Raji (cell line): ENCODE results near the gene ZIC5.

Experiments
- POLR2A ChIP-seq: IDR thresholded peaks from 2 replicates; pipeline ENCODE4 v1.6.1; 2011; ENCODE audit warnings: low read depth, low read length, control low read depth; ENCODE audit not compliant: insufficient read depth

The ZIC5 gene

DNA sequence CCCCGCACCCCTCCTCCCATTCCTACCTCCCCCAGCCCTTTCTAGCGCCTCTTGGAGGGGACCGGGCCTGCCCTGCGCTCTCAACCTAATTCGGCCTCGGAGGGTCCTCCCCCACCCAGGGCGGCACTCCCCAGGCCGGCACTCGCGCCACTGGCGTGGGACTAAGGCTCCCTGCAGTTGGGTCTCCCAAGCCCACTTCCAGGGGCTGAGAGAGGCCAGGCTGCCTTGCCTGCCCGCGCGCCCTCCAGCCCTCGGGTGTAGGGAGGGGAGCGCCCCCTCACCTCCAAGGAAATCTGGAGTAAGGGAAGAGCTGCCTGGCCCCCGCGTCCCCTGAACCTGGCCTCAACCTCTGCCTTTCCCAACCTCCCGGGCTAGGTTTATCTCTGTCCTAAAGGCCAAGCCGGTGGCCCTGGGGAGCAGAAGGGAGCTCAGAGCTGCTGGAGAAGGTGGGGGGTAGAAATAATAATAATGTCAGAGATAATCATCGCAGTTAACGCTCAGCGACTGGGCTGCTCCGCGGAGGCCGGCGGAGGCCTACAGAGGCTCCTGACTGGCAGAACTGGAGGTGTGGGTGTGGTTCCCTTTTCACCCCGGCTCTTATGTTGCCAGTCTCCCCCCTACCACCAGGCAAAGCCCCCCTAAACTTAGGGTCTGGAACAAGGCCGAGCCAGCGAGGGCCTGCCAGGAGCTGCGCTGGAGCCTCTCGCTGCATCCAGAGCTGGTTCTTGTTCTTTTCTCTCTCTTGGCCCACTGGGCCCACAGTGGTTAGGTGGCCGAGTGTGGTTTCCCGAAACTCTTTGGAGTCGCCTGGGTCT, 19.7 kb upstream of the ZIC5 start:
- no peak for TF ChIP-seq POLR2A

DNA sequence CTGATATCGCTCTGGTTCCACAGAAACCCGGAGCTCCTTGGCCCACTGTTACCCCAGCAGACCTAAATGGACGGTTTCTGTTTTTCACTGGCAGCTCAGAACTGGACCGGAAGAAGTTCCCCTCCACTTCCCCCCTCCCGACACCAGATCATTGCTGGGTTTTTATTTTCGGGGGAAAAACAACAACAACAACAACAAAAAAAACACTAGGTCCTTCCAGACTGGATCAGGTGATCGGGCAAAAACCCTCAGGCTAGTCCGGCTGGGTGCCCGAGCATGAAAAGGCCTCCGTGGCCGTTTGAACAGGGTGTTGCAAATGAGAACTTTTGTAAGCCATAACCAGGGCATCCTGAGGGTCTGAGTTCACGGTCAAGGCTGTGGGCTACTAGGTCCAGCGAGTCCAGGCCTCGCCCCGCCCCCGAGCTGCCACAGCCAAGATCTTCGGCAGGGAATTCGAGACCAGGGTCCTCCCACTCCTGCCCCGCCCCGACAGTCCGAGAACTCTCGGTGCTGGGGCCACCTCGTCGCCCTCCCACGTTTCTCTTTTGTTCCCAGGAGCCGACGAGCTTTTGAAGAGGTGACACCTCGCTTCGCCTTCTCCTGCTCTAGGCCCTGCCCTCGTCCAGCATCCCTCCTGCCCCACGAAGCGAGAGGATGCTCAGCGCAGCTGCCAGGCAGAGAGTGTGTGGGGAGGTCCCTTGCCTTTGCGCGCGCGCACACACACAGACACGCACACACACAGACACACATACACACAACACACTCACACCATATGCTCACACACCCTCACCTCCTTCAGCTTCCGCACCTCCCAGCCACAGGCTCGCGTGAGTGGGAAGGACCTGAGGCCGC, 18.8 kb upstream of the ZIC5 start:
- no peak for TF ChIP-seq POLR2A

DNA sequence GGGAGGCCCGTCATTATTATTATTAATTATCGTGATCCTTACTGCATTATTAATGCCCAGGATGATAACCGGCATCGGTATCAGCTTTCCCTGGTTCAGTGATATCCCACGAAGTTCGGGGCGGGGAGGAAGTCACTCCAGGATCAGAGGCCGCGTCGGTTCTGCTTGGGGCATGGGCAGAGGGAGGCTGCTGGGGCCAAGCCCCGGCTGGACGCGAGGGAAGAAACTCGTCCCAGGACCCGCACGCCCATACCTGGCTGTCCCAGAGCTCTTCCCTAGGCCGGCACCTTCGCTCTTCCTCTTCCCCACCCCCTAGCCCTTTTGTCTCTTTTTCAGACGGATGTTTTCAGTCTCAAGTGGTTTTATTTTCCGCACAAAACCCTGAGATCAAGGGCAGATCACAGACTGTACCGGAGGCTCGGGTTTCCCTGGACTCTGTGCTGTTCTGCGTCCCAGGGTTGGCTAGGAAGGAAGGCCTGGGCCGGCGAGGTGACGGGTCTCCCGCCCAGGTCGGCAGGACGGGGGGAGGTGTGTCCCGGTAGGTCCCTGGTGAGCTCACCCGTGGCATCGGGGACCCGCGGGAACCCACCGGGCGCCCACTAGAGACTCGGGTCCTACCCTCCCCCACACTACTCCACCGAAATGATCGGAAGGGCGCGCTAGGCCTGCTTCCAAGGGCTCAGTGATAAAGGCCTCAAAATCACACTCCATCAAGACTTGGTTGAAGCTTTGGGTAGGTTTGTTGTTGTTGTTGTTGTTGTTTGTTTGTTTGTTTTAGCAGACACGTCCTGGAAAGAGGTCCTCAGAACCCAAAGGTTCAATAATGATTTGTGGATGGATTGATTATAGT, 17.9 kb upstream of the ZIC5 start:
- TF ChIP-seq POLR2A: no peak

DNA sequence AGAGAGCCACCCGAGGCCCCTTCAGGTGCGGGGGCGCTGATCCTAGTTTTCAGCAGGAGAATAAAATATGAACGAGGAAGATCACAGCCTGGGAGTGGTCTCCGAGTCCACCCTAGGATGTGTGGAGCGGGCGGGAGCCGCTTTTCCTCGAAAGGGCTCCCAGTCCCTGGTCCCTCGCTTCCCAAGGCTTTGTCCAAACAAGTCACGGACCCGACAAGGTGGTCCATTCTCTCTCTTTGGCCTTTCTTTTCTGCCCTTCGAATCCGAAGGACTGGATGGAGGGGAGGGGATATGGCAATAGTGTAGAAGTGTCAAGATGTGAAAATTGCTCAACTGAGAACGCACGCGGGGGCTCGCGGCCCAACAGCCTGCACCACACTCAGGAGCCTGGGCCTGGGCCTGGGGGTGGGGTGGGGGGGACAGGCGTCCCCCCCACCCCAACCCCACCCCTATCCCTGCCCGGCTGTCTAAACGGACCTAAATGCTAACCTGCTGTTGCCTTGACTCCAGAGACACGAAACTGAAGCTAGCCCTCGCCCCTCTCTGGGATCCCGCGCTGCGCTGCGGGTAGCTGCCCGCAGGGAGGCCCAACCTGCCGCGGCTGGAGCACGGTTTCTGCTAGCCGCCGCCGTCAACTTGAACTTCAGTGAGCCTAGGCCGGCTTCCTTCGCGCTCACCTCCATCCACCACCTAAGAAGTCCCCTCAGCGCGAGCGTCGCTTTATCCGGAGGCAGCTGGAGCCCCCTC, 17.1 kb upstream of the ZIC5 start:
- no peak for TF ChIP-seq POLR2A

DNA sequence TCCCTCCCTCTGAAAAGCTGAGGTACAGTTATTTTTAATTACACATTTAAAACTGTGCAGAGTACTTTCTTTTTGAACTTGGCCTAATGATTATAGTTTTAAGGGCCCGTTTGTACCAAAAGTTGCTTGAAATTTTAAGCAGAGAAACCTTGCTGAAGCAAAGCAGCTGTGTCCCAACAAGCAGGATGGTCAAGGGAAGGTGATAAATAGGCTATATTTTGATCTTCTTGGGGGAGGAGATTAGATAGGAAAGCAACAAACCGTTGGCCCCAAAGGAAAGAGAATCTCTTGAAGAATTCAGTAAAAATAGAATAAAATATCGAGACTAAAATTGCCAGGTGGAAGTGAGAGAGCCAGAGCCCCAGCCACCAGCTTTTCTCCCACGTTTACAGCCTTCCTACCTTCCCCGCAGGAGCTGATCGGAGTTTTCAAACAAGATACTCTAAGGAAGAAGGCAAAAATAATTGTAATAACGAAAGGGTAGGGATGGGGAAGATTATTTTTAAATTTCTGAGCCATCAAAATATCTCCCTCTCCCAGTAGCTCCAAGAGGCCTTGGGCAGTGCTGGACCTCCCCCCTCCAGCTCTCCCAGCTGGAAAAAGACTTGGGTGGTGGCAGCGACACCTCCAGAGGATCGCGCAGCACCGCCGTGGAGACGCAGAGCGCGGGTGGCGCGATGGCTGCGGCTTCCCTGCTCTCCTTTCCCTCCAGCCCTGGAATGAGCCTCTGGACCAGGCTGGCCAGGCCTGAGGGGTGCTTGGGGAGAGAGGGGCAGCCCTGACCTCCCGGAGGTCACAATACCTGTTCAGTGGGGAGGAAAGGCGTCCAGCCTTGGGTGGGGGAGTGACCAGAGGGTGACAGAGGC, 15.8 kb upstream of the ZIC5 start:
- no peak for TF ChIP-seq POLR2A

DNA sequence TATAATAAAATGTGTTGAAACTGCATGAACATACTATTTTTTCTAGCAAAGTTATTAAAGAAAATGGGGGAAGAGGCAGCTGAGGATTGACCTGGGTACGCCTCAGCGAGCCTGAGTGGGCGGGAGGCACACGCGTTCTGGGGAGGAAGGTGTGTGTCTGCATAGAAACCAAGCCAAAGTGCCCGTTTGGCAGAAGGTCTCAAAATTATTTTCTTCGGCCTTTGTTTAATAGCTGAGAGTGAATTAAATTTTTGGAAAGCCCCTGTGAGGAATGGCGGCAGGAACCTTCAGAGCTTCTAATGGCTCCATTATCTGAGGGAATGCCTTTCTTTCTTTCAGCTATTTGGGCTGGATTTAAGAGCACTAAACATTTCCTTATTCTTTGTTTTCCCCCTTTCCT, 15.2 kb upstream of the ZIC5 start:
- TF ChIP-seq POLR2A: no peak

DNA sequence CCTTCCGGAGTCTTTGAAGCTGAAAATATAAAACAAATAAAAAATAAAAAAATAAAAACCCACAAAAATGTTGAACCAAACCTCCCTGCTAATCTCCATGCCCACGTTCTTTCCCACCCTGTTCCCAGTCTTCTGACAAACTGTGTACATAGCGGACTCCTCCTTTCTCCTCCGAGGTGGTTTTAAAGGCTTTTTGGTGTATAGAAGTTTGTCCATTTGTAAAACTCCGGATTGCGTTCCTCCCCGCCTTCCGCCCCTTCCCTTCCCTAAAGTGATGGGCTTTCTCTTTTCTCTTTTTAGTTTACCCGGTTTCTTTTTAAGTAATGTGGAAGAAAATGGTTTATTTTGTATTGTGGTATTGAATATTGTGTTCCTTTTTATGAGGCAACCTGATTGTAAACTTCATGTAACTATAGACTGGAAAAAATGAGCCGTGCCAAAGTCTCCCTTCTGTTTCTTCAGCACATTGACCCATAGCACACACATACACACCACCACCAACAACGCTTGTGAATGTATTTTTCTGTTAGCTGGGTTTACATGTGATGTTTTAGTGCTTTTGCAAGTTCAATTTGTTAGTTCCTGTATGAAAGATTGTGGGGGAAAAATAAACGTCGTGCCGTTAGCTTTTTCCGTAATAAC, 14.4 kb upstream of the ZIC5 start:
- no peak for TF ChIP-seq POLR2A

DNA sequence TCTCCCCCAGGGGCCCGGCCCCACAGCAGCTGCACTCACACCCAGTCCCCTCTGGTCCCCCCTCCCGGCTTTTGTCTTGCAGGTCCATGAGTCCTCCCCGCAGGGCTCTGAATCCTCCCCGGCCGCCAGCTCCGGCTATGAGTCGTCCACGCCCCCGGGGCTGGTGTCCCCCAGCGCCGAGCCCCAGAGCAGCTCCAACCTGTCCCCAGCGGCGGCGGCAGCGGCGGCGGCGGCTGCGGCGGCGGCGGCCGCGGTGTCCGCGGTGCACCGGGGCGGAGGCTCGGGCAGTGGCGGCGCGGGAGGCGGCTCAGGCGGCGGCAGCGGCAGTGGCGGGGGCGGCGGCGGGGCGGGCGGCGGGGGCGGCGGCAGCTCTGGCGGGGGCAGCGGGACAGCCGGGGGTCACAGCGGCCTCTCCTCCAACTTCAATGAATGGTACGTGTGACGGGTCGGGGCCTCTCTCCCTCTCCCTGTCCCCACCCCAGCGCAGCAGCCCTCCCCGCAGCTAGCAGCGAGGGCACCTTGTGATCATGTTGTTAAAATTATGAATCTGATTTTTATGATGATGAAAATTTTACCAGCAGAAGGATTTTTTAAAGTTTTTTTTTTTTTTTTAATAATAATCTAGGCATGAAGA, 13.8 kb upstream of the ZIC5 start:
- TF ChIP-seq POLR2A: no peak

DNA sequence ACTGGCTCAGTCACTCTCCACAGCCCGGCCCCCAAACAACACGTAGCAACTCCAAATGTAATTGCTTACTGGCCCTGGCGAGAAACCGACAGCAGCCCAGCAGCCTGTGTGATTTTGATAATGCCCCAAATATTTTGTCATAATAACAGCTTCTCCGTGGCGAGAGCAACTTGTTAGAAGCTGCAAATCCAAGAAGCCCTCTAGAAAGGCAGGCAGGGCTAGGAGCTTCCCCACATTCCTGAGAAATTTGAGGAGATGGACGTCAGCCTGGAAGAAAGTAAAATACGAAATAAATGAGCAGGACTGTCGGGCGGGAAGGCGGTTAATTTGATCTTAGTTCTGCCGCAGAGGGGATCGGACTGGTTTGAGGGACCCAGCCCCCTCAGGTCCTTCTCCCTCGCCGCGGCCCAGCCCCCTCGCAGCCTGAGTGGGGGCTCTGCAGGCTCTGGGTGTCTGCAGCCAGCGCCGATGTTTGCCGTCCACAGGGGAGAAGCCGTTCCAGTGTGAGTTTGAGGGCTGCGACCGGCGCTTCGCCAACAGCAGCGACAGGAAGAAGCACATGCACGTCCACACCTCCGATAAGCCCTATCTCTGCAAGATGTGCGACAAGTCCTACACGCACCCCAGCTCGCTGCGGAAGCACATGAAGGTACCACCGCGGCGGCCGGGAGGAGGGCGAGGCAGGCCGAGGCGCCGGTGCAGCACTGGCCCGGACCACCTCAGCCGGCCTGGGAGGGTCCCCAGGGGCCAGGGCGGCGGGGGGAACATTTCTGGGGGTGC, 13.1 kb upstream of the ZIC5 start:
- no peak for TF ChIP-seq POLR2A

DNA sequence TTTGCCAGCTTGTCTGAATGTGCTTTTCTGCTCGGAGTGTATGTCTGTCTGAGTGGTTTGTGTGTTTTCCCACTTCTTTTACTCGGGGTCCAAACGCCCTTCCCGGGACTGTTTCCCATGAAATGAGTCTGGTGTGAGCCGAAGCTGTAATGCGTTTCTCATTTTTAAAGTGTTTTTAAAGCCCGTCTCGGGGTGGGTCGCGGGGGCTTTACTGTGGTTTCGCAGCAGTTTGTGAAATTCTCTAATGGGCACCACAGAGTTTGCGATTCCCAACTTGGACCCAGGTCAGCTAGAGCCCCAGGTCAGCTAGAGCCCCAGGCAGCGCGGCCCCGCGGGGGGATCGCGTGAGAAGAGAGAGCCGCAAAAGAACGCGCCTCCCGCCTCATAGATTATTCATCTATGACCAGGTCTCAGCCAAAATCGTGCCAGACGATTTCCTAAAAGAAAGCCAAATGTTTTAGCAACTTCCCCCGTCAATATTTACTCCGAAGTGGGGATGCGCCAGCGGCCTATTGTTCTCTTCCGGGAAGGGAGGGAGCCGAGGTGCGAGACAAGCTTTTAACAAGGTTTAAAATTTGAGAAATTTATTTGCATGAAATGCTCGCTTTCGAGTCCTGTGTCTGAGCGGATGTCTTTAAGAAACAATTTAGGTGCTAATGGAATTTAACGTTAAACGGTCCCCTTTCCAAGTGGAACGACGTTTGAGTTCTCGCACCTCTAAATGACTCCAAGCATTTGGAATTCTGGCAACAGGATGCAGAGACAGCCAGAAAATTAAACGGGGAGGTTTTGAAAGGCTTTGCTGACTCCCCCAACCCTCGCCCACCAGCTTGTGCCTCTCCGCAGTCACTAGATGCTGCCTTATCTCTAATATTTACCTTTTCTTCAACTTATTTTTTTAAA, 12.2 kb upstream of the ZIC5 start:
- no peak for TF ChIP-seq POLR2A
